ENCODE measurements around the gene CLSTN2.

The CLSTN2 gene

DNA sequence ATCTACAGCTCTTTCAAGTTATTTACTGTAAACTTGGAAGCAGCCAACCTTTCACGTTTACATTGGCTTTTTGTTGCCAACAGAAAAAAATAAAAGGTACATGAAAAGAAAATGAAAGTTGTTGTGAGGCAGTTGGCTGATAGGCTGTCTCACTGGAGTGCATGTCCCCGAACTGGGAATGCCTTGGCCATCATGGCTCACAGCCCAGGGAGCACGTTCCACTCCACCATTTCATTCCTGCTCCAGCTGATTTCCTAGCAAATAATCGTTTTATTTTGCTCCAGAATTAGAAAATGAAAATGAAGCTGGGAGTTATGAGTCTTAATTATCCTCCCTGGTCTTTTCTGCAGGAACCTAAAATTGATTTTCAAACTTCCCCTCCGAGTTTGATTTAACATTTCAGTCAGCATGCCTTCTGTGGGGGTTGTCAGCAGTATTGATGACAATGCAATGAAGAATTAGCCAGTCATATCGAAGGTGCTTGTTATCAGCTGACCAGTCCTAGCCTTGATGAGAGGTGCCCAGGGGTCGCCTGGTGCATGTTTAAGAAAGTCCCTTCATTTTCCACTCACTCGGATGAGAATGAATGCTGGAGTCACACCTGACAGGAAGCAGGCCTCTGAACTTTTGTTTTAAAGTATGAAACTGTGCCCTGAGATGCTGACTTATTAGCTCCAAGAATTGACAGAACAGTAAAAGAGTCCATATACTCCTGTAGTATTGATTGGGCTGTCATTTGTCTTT lies 449.2 kb downstream of the CLSTN2 start:
- H3K4me3 ChIP-seq, result no peak overlapping the region
- TF ChIP-seq, protein P1, sequence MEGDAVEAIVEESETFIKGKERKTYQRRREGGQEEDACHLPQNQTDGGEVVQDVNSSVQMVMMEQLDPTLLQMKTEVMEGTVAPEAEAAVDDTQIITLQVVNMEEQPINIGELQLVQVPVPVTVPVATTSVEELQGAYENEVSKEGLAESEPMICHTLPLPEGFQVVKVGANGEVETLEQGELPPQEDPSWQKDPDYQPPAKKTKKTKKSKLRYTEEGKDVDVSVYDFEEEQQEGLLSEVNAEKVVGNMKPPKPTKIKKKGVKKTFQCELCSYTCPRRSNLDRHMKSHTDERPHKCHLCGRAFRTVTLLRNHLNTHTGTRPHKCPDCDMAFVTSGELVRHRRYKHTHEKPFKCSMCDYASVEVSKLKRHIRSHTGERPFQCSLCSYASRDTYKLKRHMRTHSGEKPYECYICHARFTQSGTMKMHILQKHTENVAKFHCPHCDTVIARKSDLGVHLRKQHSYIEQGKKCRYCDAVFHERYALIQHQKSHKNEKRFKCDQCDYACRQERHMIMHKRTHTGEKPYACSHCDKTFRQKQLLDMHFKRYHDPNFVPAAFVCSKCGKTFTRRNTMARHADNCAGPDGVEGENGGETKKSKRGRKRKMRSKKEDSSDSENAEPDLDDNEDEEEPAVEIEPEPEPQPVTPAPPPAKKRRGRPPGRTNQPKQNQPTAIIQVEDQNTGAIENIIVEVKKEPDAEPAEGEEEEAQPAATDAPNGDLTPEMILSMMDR (IDR thresholded peaks at IDR 0.05), result no peak
- DNase-seq (ENCODE audit: low spot score), result no peak
- no peak overlapping the region for H3K27ac ChIP-seq

DNA sequence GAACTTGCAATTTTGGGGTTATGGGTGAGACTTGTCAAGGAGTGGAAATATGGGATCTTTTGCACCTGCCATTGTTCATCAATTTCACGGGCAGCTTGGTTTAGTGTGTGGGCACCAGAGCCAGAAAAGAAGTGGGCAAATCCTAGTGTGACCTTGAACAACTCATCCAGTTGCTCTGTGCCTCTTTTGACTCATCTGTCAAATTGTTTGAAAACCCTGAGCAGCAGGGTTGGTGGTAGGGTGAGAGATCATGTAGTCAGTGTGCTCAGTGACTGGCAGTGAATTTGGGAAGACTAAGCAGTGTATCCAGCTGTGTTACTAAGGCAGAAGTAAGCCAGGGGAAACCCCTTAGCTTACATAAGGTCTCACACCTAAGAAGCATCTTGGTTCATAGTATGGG lies 449.9 kb downstream of the CLSTN2 start:
- H3K4me3 ChIP-seq, result no peak overlapping the region
- no peak overlapping the region for H3K27ac ChIP-seq
- no peak for DNase-seq (ENCODE audit: low spot score)
- TF ChIP-seq, protein P1 (IDR thresholded peaks at IDR 0.05), result no peak

DNA sequence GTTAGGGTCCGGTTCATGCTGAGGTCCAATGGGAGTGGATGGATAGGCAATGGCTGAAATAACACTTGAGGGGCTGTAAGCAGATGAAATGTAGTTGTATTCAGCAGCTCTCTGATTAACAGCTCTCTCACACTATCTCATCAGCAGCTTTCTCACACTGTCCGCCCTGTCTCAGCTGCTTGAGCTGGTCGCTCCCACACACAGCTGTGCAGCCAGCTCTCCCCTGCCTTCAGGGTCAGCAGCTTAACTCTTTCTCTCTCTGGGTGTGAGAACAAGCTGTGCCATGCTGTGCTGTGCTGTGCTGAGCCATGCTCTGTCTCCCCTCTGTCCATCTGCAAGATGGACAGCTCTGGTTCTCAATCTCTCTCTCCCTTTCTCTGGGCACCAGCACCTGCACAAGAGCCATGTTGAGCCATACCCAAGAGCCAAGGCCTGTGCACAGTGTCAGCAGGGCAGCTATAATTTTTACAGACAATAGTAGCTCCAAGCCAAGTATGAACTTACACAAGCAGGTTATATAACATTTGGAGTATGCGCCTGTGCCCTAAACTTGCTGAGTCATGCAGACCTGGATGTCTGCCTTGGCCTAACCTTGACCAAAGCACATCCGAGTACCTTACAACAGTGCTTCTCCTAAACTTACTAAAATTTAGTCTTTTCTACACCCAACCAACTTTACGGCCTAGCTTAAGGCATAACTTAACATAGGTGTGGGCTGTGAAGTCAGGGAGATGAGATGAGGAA lies 451.5 kb downstream of the CLSTN2 start:
- DNase-seq (ENCODE audit: low spot score), result no peak
- Histone ChIP-seq H3K4me3 (no peak overlapping the region), H3K27ac (no peak overlapping the region)
- TF ChIP-seq, protein P1 (IDR thresholded peaks at IDR 0.05), result no peak

DNA sequence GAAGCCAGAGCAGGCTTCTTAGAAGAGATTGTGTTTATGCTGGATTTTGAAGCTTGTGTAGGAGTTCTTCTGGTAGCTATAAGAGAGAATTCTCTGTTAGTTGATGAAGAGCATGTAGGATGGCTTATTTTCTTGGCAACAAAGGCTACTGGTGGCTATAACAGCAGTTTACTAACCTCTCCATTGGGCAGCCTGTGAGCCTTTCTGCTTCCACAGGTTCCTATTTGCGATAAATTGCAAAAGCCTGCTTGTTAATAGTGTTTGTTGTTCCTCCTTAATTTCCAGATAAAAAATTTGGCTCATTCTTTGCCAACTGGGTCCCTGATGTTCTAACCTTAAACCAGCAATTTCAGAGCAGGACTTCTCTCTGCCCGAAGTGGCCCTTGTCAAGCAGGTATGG lies 452.3 kb downstream of the CLSTN2 start:
- Histone ChIP-seq H3K4me3 (no peak overlapping the region), H3K27ac (no peak overlapping the region)
- DNase-seq (ENCODE audit: low spot score), result no peak
- TF ChIP-seq, protein P1 (IDR thresholded peaks at IDR 0.05), result no peak

DNA sequence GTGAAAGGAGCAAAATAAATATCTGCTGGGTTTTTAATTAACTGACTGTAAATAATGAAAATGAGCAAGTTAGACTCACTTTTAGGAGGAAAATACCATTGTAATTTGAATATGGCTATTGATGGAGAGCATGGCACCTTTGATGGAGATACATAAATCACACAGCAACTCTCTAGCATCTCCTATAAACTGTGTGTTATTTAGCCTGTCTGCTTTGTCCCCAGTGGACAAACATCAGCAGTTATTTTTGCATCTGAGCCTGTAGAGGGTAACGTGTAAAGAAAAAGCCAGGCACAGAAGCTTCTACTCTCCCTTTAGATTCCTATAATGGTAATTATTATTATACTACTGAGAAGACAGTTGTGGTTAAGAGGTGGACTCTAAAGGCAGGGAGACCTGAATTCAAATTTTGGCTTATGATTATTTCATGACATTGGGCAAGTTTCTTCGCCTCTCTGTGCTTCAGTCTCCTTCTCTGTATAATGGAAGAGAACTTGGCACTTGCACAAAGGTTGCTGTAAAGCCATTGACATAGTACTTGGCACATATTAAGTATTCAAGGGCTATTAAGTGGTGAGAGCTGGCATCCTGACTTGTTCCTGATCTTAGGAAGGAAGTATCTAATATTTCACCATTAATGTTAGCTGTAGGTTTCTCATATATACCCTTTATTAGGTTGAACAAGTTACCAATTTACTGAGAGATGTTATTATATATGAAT lies 453.4 kb downstream of the CLSTN2 start:
- TF ChIP-seq, protein P1 (IDR thresholded peaks at IDR 0.05), result no peak
- no peak for DNase-seq (ENCODE audit: low spot score)
- Histone ChIP-seq H3K4me3 (no peak overlapping the region), H3K27ac (no peak overlapping the region)

DNA sequence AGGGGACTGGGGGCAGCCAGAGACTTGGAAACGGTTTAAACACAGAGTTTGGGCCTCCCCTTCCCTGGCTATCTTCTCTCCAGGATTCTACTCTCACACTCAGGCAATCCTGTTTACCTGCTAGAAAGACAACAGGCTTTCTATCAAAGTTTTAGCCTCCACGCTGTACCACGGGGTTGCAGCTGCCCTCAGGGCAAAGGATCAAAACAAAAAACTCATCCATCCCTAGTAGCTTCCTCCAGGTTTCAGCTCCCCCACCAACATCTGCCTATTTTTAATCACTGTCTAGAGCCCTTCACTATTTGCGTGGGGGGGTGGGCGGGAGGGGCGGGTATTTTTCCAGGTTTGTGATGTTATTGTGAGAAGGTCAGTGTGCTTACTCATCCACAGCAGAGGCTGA lies 456.1 kb downstream of the CLSTN2 start:
- no peak for DNase-seq (ENCODE audit: low spot score)

More for the DNA sequence above, 456.1 kb downstream of the CLSTN2 start:
- TF ChIP-seq, protein P1 (IDR thresholded peaks at IDR 0.05), result no peak
- Histone ChIP-seq H3K27ac (no peak overlapping the region), H3K4me3 (no peak overlapping the region)

All from coronary artery (tissue), 2 donors.